GM21447 (cell line): ENCODE results near the gene ACRV1.

ENCODE experiments used
- ATAC-seq: cut with Tn5 transposase; IDR thresholded peaks from one replicate; pipeline ENCODE4 v1.9.1; 2021; ENCODE audit not compliant: unreplicated experiment

The ACRV1 gene

GRCh38 chr11:125662689-125663088 is 18.0 kb downstream of the ACRV1 start:
- no peak for ATAC-seq

GRCh38 chr11:125649465-125650166 is 31.0 kb downstream of the ACRV1 start:
- ATAC-seq = no peak

GRCh38 chr11:125645871-125646270 is 34.8 kb downstream of the ACRV1 start:
- no peak for ATAC-seq

- ATAC-seq = no peak
Measured at GRCh38 chr11:125638315-125638714, 42.3 kb downstream of the ACRV1 start.

- ATAC-seq = no peak
Measured at GRCh38 chr11:125637840-125638239, 42.8 kb downstream of the ACRV1 start.

GRCh38 chr11:125627236-125627910 is 53.3 kb downstream of the ACRV1 start:
- no peak for ATAC-seq

GRCh38 chr11:125626288-125626950 is 54.2 kb downstream of the ACRV1 start:
- ATAC-seq = peak; percentile 40

- ATAC-seq = peak; percentile 78
Measured at GRCh38 chr11:125625630-125626287, 54.9 kb downstream of the ACRV1 start.

GRCh38 chr11:125625225-125625629 is 55.4 kb downstream of the ACRV1 start:
- ATAC-seq = peak; percentile 29

GRCh38 chr11:125624756-125625213 is 55.9 kb downstream of the ACRV1 start, which contains the start of gene CHEK1:
Gene CHEK1 (plus strand): TSS chr11:125625163. CDS start chr11:125626769, 1,606 bp downstream.
- ATAC-seq = no peak

- no peak for ATAC-seq
Measured at GRCh38 chr11:125623064-125623463, 57.6 kb downstream of the ACRV1 start.

- ATAC-seq = no peak
Measured at GRCh38 chr11:125621995-125622394, 58.7 kb downstream of the ACRV1 start.
